ENCODE measurements around the gene ATP6V1B1. TPM values are rescaled to one million over a fixed set of nuclear protein-coding genes. Genes with fewer than 3 reads are reported as not detected.
A peak's percentile ranks its signal among the peaks of the same experiment; 100 is the strongest.

ATP6V1B1 gene
- total and polyA plus RNA-seq, 2 of the 13 experiments (the other 11 are each of a cell fraction or from before 2014, with no cell fraction given), result 0.58 to 1.6 TPM

- TF ChIP-seq KAT2B (IDR thresholded peaks at IDR 0.05; ENCODE audit: borderline replicate concordance, low read depth, low read length), result no peak
- TF ChIP-seq ZNF816 (CRISPR knock-in tag; IDR thresholded peaks at IDR 0.05; ENCODE audit: borderline replicate concordance), result no peak
- no peak for TF ChIP-seq ZBTB10 (CRISPR knock-in tag; IDR thresholded peaks at IDR 0.05; ENCODE audit: borderline replicate concordance)
- no peak for TF ChIP-seq SATB2 (CRISPR knock-in tag; IDR thresholded peaks at IDR 0.05)
- no peak for TF ChIP-seq PITX1 (CRISPR knock-in tag; IDR thresholded peaks at IDR 0.05)
These were observed 6.9 kb downstream of the ATP6V1B1 start (continued) for GRCh38 chr2:70942396-70943204.

GRCh38 chr2:70943205-70943871 lies 7.6 kb downstream of the ATP6V1B1 start:
- no peaks in the 10 kb centered on the region for H3K9me3 ChIP-seq (ENCODE audit: low read length)
- ATAC-seq, result no peak
- in situ Hi-C loops (cut with HindIII; ENCODE audit: extremely low pct_ligation_motif_present, low pct_unique_long_range_greater_than_20kb), result no loop called here
- no TSS peak for BruUV-seq (replicated peaks)
- WGBS (ENCODE audit: low lambda C conversion rate), result 43% methylated on average over 9 of the region's 11 CpGs
- intact Hi-C loops (cut with micrococcal nuclease; ENCODE audit: unreplicated experiment), result no loop called here
- FAIRE-seq, result no peak
- peaks cover 0 to 13% of the 10 kb centered on the region in 2 experiments; a peak in 3 of 5 replicates for H3K27me3 ChIP-seq (ENCODE audit: control insufficient read depth in 1 of 2, insufficient read depth in 2 of 2, low read length in 2 of 2)
- no peak overlapping the region for H3K9ac ChIP-seq (ENCODE audit: insufficient read depth, low read depth, low read length)
- H3K79me2 ChIP-seq (ENCODE audit: insufficient read depth, low read length), result no peaks in the 10 kb centered on the region
- H3K27ac ChIP-seq (ENCODE audit: extremely low read length, insufficient read depth, low read length), result no peak overlapping the region
- no peak overlapping the region for H3K4me3 ChIP-seq (replicated peaks in 1 of 3; ENCODE audit: insufficient read depth in 1 of 3, low read depth in 2 of 3, low read length in 3 of 3)
- no peak overlapping the region for H3K4me2 ChIP-seq (ENCODE audit: low read depth, low read length)
- no peak overlapping the region for H2AFZ ChIP-seq (ENCODE audit: low read length)
- H3K4me1 ChIP-seq (ENCODE audit: insufficient read depth, low read length), result peaks cover 41% of the 10 kb centered on the region
- no peaks in the 10 kb centered on the region for H3K36me3 ChIP-seq (replicated peaks in 1 of 2; ENCODE audit: control insufficient read depth in 1 of 2, insufficient read depth in 2 of 2, low read length in 2 of 2)
- DNase-seq (ENCODE audit: low spot score), result no peak
- POLR2A ChIA-PET, result no interaction called here
- CTCF ChIA-PET (ENCODE audit: low intra/inter-chr PET ratio, low total read pairs), result no interaction called here
- no peak for TF ChIP-seq SCMH1 (CRISPR knock-in tag; IDR thresholded peaks at IDR 0.05; ENCODE audit: borderline replicate concordance)
- TF ChIP-seq PCBP1 (IDR thresholded peaks at IDR 0.05; ENCODE audit: borderline replicate concordance, low read depth, low read length), result 0 out of 2 replicates have a peak, but pooled peaks have one; percentile 20
- TF ChIP-seq PAXIP1 (CRISPR knock-in tag; conservative IDR thresholded peaks at IDR 0.05), result no peak
- no peaks in the 10 kb centered on the region for H4K20me1 ChIP-seq (ENCODE audit: insufficient read depth, low read length)

Measured in HepG2 (cell line).